Measurements from ENCODE around the gene MAP1LC3B. TPM values are rescaled to one million over a fixed set of nuclear protein-coding genes. Genes with fewer than 3 reads are reported as not detected.

MAP1LC3B gene
- polyA plus RNA-seq, 2 of the 4 experiments (the other 2 are of a cell fraction) = 52.3 to 94.1 TPM

GRCh38 chr16:87446479-87446878, 54.3 kb downstream of the MAP1LC3B start:
- POLR2A ChIA-PET = interaction anchor here (0.7 kb wide), 1 partner anchor 174 kb away, joined by 3 read pairs; no protein-coding TSS in a partner anchor
- no peak overlapping the region for H3K27ac ChIP-seq
- 88% methylated on average over 7 of the region's 7 CpGs for WGBS (ENCODE audit: missing lambda C conversion rate)
- no peak for ATAC-seq
- CTCF ChIA-PET = interaction anchor here (0.9 to 1.4 kb wide), 3 partner anchors 9 to 15 kb away, joined by 3 to 5 read pairs (median 4); no protein-coding TSS in a partner anchor
- no peak for DNase-seq (ENCODE audit: low read depth in 1 of 2, low spot score in 1 of 2)
- H3K4me2 ChIP-seq = no peak overlapping the region
- no peaks in the 10 kb centered on the region for H3K4me1 ChIP-seq
- TF ChIP-seq PHF8 (IDR thresholded peaks at IDR 0.05; ENCODE audit: borderline replicate concordance, low read depth) = no peak
- TF ChIP-seq ELK1 (IDR thresholded peaks at IDR 0.05; ENCODE audit: low read depth, low read length) = no peak
- no peak for TF ChIP-seq HMGXB4 (CRISPR knock-in tag; IDR thresholded peaks at IDR 0.05; ENCODE audit: borderline replicate concordance)
- no peak for TF ChIP-seq MAX (IDR thresholded peaks at IDR 0.05)
- peak; percentile 78 for TF ChIP-seq MAFK (IDR thresholded peaks at IDR 0.05; ENCODE audit: partially characterized antibody)
- TF ChIP-seq BCL3 (IDR thresholded peaks at IDR 0.05) = no peak
- no peak for TF ChIP-seq FOSL2 (IDR thresholded peaks at IDR 0.05)
- TF ChIP-seq FOSL2 (CRISPR knock-in tag; IDR thresholded peaks at IDR 0.05) = no peak
- no peak for TF ChIP-seq JUNB (IDR thresholded peaks at IDR 0.05)
- H3K9me3 ChIP-seq = peaks cover 10% of the 10 kb centered on the region; the same call in 1 of the 3 replicates
- FAIRE-seq = no peak
- H3K4me3 ChIP-seq = no peak overlapping the region

- CTCF ChIA-PET = interaction anchor here (1.0 to 1.4 kb wide), 2 partner anchors 14 to 124 kb away, joined by 3 to 5 read pairs; no protein-coding TSS in a partner anchor
- no peak overlapping the region for H3K4me3 ChIP-seq
- POLR2A ChIA-PET = no interaction called here
- H3K4me1 ChIP-seq = no peaks in the 10 kb centered on the region
- WGBS (ENCODE audit: missing lambda C conversion rate) = 84% methylated on average over 6 of the region's 6 CpGs
- ATAC-seq = no peak
- no peak for FAIRE-seq
- H3K4me2 ChIP-seq = no peak overlapping the region
- TF ChIP-seq HMGXB4 (CRISPR knock-in tag; IDR thresholded peaks at IDR 0.05; ENCODE audit: borderline replicate concordance) (no peak), HOXB5 (CRISPR knock-in tag; IDR thresholded peaks at IDR 0.05) (no peak), TP53 (CRISPR knock-in tag; IDR thresholded peaks at IDR 0.05) (no peak), MAZ (IDR thresholded peaks at IDR 0.05; ENCODE audit: borderline replicate concordance, low read depth, low read length) (no peak), MYC (IDR thresholded peaks at IDR 0.05; ENCODE audit: borderline replicate concordance, low read length) (no peak), CHD2 (IDR thresholded peaks at IDR 0.05; ENCODE audit: low read length, partially characterized antibody) (no peak), JUN (IDR thresholded peaks at IDR 0.05) (no peak), CBX8 (IDR thresholded peaks at IDR 0.05) (no peak), HDAC2 (IDR thresholded peaks at IDR 0.05) (no peak), RNF2 (IDR thresholded peaks at IDR 0.05; ENCODE audit: borderline replicate concordance, low read depth) (no peak), PHF8 (IDR thresholded peaks at IDR 0.05; ENCODE audit: borderline replicate concordance, low read depth) (no peak), RFX5 (IDR thresholded peaks at IDR 0.05) (no peak), POLR2A (IDR thresholded peaks at IDR 0.05; ENCODE audit: low read length) (no peak), HEYL (CRISPR knock-in tag; IDR thresholded peaks at IDR 0.05) (no peak)
- peaks cover 10% of the 10 kb centered on the region; the same call in 1 of the 3 replicates for H3K9me3 ChIP-seq
- no peak overlapping the region for H3K27ac ChIP-seq
- DNase-seq (ENCODE audit: low read depth in 1 of 2, low spot score in 1 of 2) = no peak
Observed at GRCh38 chr16:87447323-87447722, 55.2 kb downstream of the MAP1LC3B start.

Measured in A549 (cell line).